Dermis microvascular lymphatic vessel endothelial cell (primary cell): ENCODE results near the gene ACAD11. TPM values are rescaled to one million over a fixed set of nuclear protein-coding genes. Genes with fewer than 3 reads are reported as not detected.
A peak's percentile ranks its signal among the peaks of the same experiment; 100 is the strongest.

Source experiments
- DNase-seq, 2 donors: peaks; one replicate each; pipeline versions ENCODE4 v3.0.0 to v3.0.0-alpha.2; 2010; ENCODE audit warnings: low read depth in 2 of 2
- total RNA-seq: library from RNA; depleted of rRNA; stranded (reverse); fragments of >200 nt; gene quantifications from 2 replicates; pipeline ENCODE4 v1.2.1, GENCODE V29; 2014

ACAD11 gene, protein sequence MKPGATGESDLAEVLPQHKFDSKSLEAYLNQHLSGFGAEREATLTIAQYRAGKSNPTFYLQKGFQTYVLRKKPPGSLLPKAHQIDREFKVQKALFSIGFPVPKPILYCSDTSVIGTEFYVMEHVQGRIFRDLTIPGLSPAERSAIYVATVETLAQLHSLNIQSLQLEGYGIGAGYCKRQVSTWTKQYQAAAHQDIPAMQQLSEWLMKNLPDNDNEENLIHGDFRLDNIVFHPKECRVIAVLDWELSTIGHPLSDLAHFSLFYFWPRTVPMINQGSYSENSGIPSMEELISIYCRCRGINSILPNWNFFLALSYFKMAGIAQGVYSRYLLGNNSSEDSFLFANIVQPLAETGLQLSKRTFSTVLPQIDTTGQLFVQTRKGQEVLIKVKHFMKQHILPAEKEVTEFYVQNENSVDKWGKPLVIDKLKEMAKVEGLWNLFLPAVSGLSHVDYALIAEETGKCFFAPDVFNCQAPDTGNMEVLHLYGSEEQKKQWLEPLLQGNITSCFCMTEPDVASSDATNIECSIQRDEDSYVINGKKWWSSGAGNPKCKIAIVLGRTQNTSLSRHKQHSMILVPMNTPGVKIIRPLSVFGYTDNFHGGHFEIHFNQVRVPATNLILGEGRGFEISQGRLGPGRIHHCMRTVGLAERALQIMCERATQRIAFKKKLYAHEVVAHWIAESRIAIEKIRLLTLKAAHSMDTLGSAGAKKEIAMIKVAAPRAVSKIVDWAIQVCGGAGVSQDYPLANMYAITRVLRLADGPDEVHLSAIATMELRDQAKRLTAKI
- total RNA-seq: 14.7 and 16.6 TPM in 2 replicates

DNA sequence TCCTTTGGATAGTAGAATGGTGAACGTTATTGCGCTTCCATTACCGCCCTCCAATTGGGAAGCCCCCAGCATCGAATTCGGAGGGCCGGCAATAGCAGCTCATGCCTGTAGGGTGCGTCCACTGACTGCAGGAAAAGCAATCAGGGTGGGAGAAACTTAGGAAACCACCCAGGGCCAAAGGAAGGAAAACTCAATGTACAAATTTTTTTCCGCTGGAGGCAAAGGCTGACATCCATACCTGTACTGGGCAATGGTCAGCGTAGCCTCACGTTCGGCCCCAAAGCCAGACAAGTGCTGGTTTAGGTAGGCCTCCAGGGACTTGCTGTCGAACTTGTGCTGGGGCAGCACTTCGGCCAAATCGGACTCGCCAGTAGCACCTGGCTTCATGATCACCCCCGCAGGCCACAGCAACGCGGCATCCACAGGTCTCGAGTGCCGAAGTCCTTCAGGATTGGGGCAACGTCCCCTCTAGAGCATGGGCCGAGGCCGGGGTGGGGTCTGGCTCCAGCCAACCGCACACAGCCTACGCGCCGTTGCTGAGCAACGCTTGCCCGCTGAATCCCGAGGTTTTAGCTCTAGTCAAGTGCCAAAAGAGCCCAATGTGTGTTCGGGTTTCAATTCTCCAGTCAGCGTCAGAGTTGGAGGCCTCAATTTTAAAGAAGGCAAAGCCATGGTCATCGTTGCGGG is at the start of gene ACAD11:
TSS of gene ACAD11 (minus strand) at position 445 of the 687 bp plus-strand sequence. CDS start at position 387, 58 bp downstream.
- peak; percentile 54 to 81 for DNase-seq

DNA sequence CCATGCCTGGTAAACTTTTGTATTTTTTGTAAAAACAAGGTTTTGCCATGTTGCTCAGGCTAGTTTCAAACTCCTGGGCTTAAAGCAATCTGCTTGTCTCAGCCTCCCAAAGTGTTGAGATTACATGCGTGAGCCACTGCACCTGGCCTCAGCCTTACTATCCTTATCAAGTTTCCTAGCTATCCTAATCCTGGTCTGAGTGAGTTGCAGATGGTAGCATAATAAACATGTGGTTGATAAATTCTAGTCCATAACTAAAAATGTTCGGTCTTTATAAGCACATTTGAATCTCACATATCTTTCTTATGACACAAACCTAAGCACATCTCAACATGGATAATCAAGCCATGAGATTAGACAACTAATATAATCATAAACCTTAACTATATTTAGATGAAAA is 44.1 kb upstream of the ACAD11 start:
- no peak for DNase-seq

DNA sequence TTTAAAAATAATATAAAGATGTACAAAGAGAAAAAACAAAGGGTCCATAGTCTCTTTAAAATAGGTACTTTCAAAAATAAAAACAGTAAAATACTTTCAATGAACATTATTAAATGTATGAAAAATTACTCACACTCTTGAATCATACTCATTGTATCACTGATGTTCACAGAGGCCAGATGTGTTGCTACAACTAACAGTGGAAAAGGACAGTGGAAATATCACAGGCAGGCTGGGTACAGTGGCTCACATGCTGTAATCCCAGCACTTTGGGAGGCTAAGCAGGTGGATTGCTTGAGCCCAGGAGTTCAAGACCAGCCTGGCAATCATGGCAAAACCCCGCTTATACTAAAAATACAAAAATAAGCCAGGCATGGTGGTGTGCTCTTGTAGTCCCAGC is 35.8 kb upstream of the ACAD11 start:
- DNase-seq: no peak

DNA sequence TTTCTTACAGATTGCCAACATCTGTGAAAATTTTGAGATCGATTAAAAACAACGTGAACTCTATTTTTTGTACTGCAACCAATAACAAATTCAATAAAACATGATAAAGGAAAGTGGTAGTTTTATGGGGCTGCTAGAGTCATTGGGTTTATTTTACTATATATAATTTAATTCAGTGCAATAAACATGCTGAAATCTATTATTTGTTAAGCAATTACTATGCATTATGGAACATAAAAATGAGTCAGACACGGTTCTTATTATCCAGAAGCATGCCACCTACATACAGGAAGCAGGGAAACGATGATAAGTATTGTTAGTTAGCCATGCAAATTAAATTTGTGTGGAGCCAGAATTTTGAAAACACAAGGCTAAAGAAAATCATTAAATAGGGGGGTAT is 35.4 kb upstream of the ACAD11 start:
- DNase-seq: no peak

DNA sequence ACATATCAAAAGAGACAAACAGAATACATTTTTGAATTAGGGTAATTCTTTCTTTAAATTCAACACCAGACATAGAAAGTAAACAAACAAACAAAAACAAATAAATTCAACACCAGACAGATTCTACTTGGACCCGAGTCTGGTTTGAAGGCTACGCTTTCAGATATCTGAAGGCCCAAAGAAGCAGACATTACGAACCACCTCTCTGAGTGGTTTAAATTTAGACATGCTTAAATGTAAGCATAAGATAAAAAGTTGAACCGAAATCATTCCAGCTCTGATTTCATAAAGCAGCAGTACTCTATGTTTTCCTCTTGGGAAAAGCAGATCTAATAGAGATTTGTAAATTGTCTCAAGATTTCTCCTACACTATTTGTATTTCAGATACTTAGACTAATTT is 30.4 kb upstream of the ACAD11 start:
- DNase-seq: no peak

DNA sequence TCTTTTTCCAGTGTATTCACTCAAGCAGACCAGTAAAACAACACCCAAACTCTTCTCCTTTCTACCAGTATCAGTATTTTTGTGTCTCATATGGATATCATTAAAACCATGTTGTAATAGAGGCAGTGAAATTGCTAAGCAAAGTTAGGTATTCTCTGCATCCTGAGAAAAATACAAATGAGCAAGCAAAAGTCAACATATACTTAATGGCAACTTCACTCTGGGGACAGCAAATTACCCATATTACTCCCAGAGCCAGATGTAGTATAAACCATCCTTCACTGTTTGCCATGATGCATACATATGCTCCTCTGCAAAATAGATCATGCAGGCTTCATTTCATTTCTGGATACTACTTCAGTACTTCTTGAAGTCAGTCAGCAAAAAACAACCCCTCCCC is 22.6 kb upstream of the ACAD11 start:
- no peak for DNase-seq

DNA sequence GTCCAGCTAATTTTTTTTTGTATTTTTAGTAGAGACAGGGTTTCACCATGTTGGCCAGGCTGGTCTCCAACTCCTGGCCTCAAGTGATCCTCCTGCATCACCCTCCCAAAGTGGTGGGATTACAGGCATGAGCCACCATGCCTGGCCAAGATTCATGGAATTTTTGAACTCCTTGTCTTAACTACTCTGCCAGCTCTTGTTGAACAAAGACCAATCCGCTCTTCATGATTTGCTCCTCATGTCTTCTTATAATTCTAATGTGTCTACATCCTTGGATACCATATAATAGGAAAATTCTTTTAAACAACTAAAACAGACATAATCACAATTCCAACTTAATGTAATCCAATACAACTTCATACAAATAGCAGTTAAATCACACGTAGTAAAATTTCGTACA is 21.8 kb upstream of the ACAD11 start:
- DNase-seq: no peak

DNA sequence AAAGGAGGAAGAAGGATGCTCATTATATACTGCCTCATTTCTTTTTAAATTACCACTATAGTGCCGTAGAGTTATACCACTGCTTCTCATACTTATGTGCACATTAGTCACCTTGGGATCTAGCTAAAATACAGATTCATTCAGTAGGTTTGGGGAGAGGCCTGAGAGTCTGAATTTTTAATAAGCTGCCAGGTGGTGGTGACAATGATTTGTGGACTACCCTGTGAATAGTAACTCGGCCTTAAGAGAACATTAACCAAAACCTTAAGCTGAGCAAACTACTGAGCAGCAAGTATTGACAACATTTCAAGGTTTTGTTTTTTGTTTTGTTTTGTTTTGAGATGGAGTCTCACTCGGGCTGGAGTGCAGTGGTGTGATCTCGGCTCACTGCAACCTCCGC is 20.3 kb upstream of the ACAD11 start:
- DNase-seq: no peak

DNA sequence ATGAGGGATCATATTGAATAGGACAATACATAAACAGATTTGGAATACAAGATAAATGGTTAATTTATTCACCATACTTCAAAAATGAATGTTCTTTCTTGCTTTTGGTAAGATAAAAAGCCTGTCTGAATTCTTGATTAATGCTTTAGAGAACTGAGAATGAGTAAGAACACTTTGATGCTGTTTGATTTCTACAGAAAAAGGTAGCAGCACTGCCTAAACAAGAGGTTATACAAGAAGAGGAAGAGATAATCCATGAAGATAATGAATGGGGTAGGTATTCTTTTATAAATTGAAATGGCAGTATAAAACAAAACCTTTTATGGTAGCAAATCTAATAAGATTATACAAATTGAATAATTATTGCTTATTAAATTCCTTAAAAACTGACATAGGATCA is 15.8 kb upstream of the ACAD11 start:
- no peak for DNase-seq

DNA sequence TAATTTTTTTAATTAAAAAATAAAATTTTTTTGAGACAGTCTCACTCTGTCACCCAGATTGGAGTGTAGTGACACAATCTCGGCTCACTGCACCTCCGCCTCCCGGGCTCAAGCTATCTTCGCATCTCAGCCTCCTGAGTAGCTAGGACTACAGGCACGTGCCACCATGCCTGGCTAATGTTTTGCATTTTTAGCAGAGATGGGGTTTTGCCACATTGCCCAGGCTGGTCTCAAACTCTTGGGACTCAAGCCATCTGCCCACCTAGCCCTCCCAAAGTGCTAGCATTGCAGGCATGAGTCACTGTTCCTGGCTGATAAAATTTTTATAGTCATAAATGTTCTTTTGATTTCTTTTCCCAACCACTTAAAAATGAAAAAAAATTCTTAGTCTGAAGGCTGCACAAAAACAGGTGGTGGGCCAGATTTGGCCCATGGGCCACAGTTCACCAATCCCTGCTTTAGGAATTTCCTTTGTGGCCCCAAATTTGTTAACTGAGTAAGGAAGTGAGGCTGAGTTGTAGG is 9.7 kb upstream of the ACAD11 start:
- DNase-seq: peak in 1 of 2 donors; percentile 20

DNA sequence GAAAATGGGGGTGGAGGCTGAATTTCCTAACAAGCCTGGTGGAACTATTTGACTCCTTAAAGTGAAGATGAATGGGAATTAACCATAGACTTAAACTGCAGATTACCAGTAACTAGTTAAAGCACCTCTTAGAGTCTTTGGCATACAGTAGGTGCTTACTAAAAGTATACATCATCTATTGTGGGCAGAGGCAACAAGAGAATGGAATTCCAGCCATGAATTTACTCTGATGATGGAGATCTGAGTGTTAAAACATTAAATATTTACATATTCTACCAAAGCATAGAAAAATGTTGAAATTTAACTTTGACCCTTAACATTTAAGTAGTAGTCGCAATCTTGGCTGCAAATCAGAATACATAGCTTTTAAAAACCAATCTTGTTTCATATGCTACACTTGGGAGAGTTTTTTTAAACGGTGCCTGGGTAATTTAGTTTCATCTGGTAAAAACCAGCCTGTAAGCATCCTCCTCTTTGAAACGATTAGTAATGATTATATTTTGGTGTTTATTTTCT is 5.7 kb upstream of the ACAD11 start:
- no peak for DNase-seq

DNA sequence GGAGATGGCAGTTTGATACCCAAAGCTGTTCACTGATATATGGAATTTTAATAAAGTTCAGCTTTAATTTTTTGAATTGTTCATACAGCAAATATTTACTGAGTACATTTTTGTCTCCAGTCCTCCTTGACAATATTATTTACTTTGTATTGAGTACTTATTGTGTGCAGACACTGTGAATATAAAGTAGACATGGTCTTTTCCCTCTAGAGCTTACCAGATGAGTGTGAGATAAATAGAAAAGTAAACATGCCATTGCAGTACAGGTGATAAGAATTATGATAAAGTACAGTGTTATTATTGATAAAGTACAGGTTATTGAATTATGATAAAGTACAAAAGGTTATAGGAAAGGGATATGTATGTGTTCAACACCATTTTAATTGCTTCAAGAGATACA is 2.6 kb upstream of the ACAD11 start:
- no peak for DNase-seq

DNA sequence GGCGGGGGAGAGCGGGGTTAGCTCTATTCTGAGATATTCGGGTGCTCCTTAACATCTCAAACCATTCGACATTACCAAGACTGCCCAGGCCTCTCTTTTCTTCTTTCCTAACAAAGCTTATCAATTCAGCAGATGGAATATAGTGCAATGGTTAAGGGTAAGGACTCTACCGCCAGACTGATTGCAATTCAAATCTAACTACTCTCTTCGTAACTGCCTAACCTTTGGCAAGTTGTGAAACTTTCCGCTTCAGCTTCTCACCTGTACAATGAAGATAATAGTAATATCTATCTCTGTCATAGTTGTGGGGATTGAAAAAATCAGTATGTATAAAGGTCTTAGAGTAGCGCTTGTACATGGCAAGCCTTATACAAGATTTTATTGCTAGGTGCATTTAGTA is 1.5 kb upstream of the ACAD11 start:
- DNase-seq: no peak

DNA sequence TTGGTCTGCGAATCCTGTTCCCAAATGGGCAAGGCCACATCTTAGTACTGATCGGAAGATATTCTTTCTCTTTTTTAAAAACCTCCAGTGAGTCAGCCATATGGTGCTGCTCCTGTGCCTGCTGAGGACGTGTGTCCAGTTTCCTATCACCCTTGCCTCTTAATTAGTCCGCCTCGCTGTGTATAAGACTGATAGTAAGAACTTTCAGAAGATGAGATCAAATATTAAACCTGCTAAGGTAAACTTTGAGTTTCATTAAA is 1.1 kb upstream of the ACAD11 start:
- peak in 1 of 2 donors; percentile 30 for DNase-seq

DNA sequence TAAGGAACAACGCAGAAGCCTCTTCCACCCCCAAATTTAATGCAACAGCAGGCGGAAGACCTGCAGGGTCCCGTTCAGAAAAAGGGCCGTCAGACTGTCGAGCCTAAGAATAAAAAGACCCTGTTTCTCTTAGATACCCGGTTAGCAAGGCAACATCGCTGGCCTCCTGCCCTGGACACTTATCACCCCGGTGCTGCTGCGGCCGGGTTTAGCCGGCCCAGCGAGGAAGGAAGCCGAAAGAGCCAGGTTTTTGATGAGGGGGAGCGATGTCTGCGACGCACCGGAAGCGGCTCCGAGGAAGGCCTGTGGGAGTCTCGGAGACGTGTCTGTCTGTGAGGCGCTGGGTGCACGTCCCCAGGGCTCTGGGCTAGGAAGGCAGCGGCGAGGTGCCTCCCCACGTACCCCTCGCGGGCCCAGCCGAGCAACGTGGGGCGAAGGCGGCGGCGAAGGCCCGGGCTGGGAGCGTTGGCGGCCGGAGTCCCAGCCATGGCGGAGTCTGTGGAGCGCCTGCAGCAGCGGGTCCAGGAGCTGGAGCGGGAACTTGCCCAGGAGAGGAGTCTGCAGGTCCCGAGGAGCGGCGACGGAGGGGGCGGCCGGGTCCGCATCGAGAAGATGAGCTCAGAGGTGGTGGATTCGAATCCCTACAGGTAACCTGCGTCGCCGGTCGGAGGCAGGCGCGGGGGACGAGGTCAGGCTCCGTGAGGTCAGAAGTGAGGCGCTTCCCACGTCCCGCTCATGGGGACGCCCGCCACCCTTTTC is 622 bp upstream of the ACAD11 start, which contains the start of gene UBA5:
TSS of gene UBA5 (plus strand) at position 278 of the 759 bp plus-strand sequence. CDS start at position 487, 209 bp downstream.
- DNase-seq: peak in 1 of 2 donors; percentile 53

DNA sequence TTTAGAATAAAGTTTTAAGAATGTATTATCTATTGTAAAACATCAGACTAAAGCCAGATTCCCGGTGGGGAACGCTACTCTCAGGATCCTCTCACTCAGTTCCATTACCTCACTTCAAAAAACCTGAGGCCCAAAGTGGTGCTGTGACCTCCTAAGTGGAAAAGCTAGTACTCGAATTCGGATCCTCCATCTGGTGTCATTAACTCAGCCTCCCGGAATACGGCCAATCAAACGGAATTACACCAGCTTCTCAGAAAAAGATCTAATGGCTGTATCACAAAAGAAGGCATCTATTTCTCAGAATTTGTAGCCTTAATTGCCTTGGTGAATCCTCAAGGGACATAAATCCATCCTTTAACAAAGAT is 627 bp downstream of the ACAD11 start:
- no peak for DNase-seq

DNA sequence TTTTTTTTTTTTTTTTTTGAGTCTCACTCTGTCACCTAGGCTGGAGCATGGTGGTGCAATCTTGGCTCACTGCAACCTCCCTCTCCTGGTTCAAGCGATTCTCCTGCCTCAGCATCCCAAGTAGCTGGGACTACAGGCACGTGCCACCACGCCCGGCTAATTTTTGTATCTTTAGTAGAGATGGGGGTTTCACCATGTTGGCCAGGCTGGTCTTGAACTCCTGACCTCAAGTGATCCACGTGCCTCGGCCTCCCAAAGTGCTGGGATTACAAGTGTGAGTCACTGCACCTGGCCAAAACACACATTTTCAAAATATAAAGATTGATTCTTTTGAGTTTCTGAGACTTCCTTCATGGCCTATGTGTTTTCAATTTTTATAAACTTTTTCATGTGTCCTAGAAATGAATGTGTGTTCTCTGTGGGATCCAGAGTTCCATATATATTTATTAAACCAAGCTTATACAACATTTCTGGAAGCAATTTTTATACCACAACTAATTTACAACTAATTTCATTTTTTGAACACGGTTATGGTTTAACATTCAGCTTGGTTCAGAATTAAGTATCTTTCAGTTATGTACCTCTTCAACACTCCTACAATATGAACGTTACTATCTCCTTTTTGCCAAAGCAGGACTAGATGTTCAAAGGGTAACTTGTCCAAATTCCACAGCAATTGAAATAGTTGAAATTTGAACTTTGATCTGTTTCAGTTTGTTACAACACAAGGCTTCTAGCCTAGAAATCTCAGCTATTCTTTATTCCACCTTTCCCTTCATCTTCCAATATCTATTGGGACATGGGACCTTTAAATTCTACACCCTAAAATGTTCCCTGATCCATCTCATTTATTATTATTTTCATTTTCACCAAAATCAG is 1.5 kb downstream of the ACAD11 start:
- no peak for DNase-seq

DNA sequence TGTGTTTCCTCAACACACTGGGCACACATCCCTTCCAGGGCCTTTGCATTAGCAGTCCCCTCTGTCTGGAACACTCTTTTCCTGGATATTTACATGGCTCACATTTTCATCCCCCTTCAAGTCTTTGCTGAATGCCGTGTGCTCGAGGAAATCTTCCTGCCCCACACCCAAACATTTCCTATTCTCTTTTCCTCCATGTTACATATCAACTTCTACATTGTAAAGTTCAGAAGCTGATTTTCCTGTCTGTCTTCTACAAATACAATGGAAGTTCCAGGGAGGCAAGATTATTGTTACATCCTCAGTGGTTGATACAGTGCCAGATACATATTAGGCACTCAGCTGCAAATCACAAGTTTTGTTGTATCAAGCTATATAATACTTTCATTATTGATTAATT is 4.1 kb downstream of the ACAD11 start:
- peak in 1 of 2 donors; percentile 35 for DNase-seq

DNA sequence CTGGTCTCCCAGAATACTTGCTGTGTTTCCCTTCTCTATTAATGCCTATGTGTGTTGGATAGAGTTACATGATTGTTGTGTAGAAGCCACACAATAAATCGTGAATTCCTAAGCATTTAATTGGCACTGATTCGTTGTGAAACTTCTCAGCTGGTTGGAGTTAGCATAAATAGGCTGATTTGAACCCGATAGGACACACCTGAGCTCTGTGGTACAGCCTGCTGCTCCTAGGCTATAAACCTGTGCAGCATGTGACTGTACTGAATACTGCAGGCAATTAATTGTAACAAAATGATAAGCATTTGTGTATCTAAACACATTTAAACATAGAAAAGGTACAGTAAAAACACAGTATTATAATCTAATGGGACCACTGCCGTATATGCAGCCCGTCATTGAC is 4.9 kb downstream of the ACAD11 start:
- no peak for DNase-seq

DNA sequence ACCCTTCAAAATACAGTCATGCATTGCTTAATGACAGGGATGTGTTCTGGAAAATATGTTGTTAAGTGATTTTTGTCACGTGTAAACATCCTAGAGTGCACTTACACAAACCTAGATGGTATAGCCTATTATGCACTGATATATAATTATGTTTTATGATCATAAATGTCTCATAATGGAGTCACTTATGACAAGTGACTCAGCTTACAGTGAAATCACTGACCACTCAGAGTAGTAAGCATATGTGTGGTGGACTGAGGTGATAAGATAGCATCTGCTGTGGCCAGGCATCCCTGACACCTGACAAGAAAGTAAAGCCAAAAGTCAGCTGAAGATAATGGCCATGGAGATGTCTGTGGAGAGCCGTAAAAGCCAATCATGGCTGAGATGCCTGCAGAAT is 5.4 kb downstream of the ACAD11 start:
- DNase-seq: no peak
